GM12878 (cell line): ENCODE measurements around the gene FZR1. TPM values are rescaled to one million over a fixed set of nuclear protein-coding genes. Genes with fewer than 3 reads are reported as not detected.

Experiments
- ATAC-seq: fragments of 200-7000 bp; cut with Tn5 transposase; 3 replicates; pipeline ENCODE4 v1.9.1; 2020; ENCODE audit warnings: mild to moderate bottlenecking, moderate library complexity
- BruUV-seq: library from RNA; stranded (reverse); fragments of 400-500 nt; replicated peaks from 2 replicates; lab custom pipeline; 2021; lab: Mats Ljungman, UMichigan
- CTCF ChIA-PET: fragments of 300-600 bp; sonication (Branson Sonifier 250); formaldehyde crosslinking; extraction: SDS; loops from one replicate; lab custom pipeline; 2021; ENCODE audit warnings: inconsistent platforms; lab: Yijun Ruan, JAX
- POLR2A ChIA-PET: fragments of 350-600 bp; formaldehyde crosslinking; extraction: SDS; loops from one replicate; lab custom pipeline; 2021; ENCODE audit warnings: inconsistent platforms; lab: Charles Lee
- RAD21 ChIA-PET: fragments of 300-600 bp; sonication (Branson Sonifier 250); formaldehyde crosslinking; loops from one replicate; lab custom pipeline; 2023; ENCODE audit warnings: antibody characterized with exemption; ENCODE audit not compliant: unreplicated experiment; lab: Charles Lee
- SMC1A ChIA-PET: fragments of 300-600 bp; sonication (Branson Sonifier 250); formaldehyde crosslinking; loops from one replicate; lab custom pipeline; 2023; ENCODE audit not compliant: unreplicated experiment, uncharacterized antibody; lab: Charles Lee
- DNase-seq: peaks from one replicate; pipeline ENCODE4 v3.0.0-alpha.2; 2011; ENCODE audit warnings: low read depth, low spot score
- FAIRE-seq: peaks from 3 replicates; lab custom pipeline; 2011; peaks lifted over from hg19 to GRCh38; lab: Jason Lieb, UNC
- H2AFZ ChIP-seq: 2 replicates; pipeline ENCODE4 v1.6.0; 2011; ENCODE audit warnings: low read depth, low read length, control low read depth; ENCODE audit not compliant: control insufficient read depth
- H3K27ac ChIP-seq: 2 replicates; pipeline ENCODE4 v1.5.1; 2011; ENCODE audit warnings: control low read depth; ENCODE audit not compliant: control insufficient read depth, insufficient read depth
- H3K27me3 ChIP-seq, 2 experiments: replicated peaks in 1 of 2; 2 replicates each; pipeline versions ENCODE4 v1.6.0 to v1.6.1; 2011; ENCODE audit warnings: low read length in 1 of 2; ENCODE audit not compliant: control insufficient read depth in 2 of 2, insufficient read depth in 2 of 2
- H3K36me3 ChIP-seq, 2 experiments: 2 replicates each; pipeline ENCODE4 v1.5.1; 2011; ENCODE audit warnings: low read length in 1 of 2; ENCODE audit not compliant: control insufficient read depth in 2 of 2, insufficient read depth in 2 of 2
- H3K4me1 ChIP-seq: 2 replicates; pipeline ENCODE4 v1.6.1; 2011; ENCODE audit warnings: mild to moderate bottlenecking, low read length, moderate library complexity, mixed read lengths; ENCODE audit not compliant: control insufficient read depth, insufficient read depth
- H3K4me2 ChIP-seq: 2 replicates; pipeline ENCODE4 v1.6.0; 2011; ENCODE audit warnings: control low read depth; ENCODE audit not compliant: control insufficient read depth, insufficient read depth
- H3K4me3 ChIP-seq: fragments of 200-600 bp; sonication (generic); 2 replicates; pipeline ENCODE4 v1.5.1; 2016
- H3K79me2 ChIP-seq: 2 replicates; pipeline ENCODE4 v1.6.0; 2011; ENCODE audit warnings: low read length; ENCODE audit not compliant: control insufficient read depth, insufficient read depth
- H3K9ac ChIP-seq: 2 replicates; pipeline ENCODE4 v1.8.0; 2011; ENCODE audit warnings: low read length, control low read depth, mixed read lengths; ENCODE audit not compliant: control insufficient read depth, insufficient read depth
- H3K9me3 ChIP-seq: replicated peaks from 3 replicates; pipeline ENCODE4 v1.5.1; 2011; ENCODE audit warnings: mild to moderate bottlenecking, low read length; ENCODE audit not compliant: control insufficient read depth, insufficient read depth
- H4K20me1 ChIP-seq: 2 replicates; pipeline ENCODE4 v1.6.0; 2011; ENCODE audit not compliant: control insufficient read depth, insufficient read depth
- BCL3 ChIP-seq: IDR thresholded peaks from 2 replicates; pipeline ENCODE4 v1.6.1; 2011; ENCODE audit warnings: borderline replicate concordance, low read depth, mild to moderate bottlenecking, moderate library complexity, low read length; ENCODE audit not compliant: insufficient read depth, poor library complexity, severe bottlenecking
- BMI1 ChIP-seq: fragments of 450-650 bp; IDR thresholded peaks from 2 replicates; pipeline ENCODE4 v1.6.1; 2016; ENCODE audit warnings: mild to moderate bottlenecking, moderate library complexity, borderline replicate concordance
- BRCA1 ChIP-seq: IDR thresholded peaks from 2 replicates; pipeline ENCODE4 v1.6.1; 2011; ENCODE audit warnings: low read depth, low read length, improper control_type of control experiment
- CHD2 ChIP-seq: IDR thresholded peaks from 2 replicates; pipeline ENCODE4 v1.6.1; 2011; ENCODE audit warnings: low read depth, low read length, improper control_type of control experiment, borderline replicate concordance
- CREB1 ChIP-seq: IDR thresholded peaks from 2 replicates; pipeline ENCODE4 v1.6.1; 2012; ENCODE audit warnings: low read depth, mild to moderate bottlenecking, inconsistent platforms
- DPF2 ChIP-seq: fragments of 450-650 bp; IDR thresholded peaks from 2 replicates; pipeline ENCODE4 v1.6.1; 2017; ENCODE audit warnings: mild to moderate bottlenecking
- ETV6 ChIP-seq, 2 experiments: fragments of 450-650 bp in 1 of 2; IDR thresholded peaks in 1 of 2; conservative IDR thresholded peaks in 1 of 2; 2 replicates each; pipeline ENCODE4 v1.6.1; 2014; ENCODE audit warnings: antibody characterized with exemption in 1 of 2, borderline replicate concordance in 1 of 2, low read depth in 1 of 2, mild to moderate bottlenecking in 1 of 2, moderate library complexity in 1 of 2
- KLF5 ChIP-seq: fragments of 450-650 bp; IDR thresholded peaks from 2 replicates; pipeline ENCODE4 v1.6.1; 2014; ENCODE audit warnings: mild to moderate bottlenecking; ENCODE audit not compliant: partially characterized antibody
- NFYB ChIP-seq: IDR thresholded peaks from 2 replicates; pipeline ENCODE4 v1.6.1; 2011; ENCODE audit warnings: low read depth, mild to moderate bottlenecking, low read length, improper control_type of control experiment, moderate library complexity; ENCODE audit not compliant: insufficient read depth
- POLR2AphosphoS2 ChIP-seq: IDR thresholded peaks from 2 replicates; pipeline ENCODE4 v1.6.1; 2011; ENCODE audit warnings: low read depth, mild to moderate bottlenecking, low read length, improper control_type of control experiment, moderate library complexity
- SMAD5 ChIP-seq: IDR thresholded peaks from 2 replicates; pipeline ENCODE4 v1.6.1; 2016; ENCODE audit warnings: antibody characterized with exemption, low read depth
- WGBS: methylation state at CpG from one replicate; pipeline ENCODE4 v1.1.6; 2016; ENCODE audit warnings: low lambda C conversion rate; ENCODE audit not compliant: insufficient replicate concordance, insufficient coverage; ENCODE audit errors: missing lambda C conversion rate; 5-methylcytosine and 5-hydroxymethylcytosine counted together
- in situ Hi-C: fragments of 300-500 bp; cut with MboI; formaldehyde crosslinking; loops from 9 replicates; pipeline ENCODE4 v1.14.3; 2018; ENCODE audit warnings: mixed read lengths
- intact Hi-C: fragments of 100-400 bp; cut with micrococcal nuclease; formaldehyde crosslinking; loops from one replicate; pipeline ENCODE4 v1.14.2; 2022; ENCODE audit not compliant: unreplicated experiment
- polyA plus RNA-seq, 11 experiments: library from polyadenylated mRNA; depleted of rRNA in 4 of 11; unstranded in 6 of 11; stranded (reverse) in 5 of 11; fragments of >200 nt; fragmentation: Nextera tagmentation in 4 of 11; fragmentation: Illumina TruSeq in 1 of 11; extraction: Ambion mirVana in 4 of 11; extraction: Trizol in 1 of 11; gene quantifications; 1 replicate in 1 of 11; 2 replicates in 10 of 11; pipeline versions ENCODE4 v1.2.1 to v1.2.3, GENCODE V29; 2011 to 2016; ENCODE audit warnings: inconsistent platforms in 2 of 11, missing spikeins in 2 of 11, low read depth in 1 of 11
- total RNA-seq, 4 experiments: library from RNA; depleted of rRNA in 3 of 4; stranded (reverse); fragments of >200 nt in 3 of 4; fragmentation: Illumina TruSeq in 1 of 4; extraction: Trizol in 1 of 4; gene quantifications; 2 replicates each; pipeline versions ENCODE4 v1.2.1 to v1.2.3, GENCODE V29; 2013 to 2021
- TF ChIP-seq, protein P1 (sequence below): fragments of 450-650 bp; IDR thresholded peaks from 2 replicates; pipeline ENCODE4 v1.6.1; 2017; ENCODE audit warnings: mild to moderate bottlenecking, moderate library complexity
- TF ChIP-seq, protein P2 (sequence below): IDR thresholded peaks from 2 replicates; pipeline ENCODE4 v1.6.1; 2012; ENCODE audit warnings: improper control_type of control experiment, low read depth, low read length; ENCODE audit not compliant: insufficient replicate concordance

The FZR1 gene
- total and polyA plus RNA-seq, 10 of the 15 experiments (the other 5 are each of a cell fraction or from before 2014, with no cell fraction given) = 0.11 to 44.2 (median 29.3) TPM

GRCh38 chr19:3547767-3548282 is 41.7 kb downstream of the FZR1 start:
- ATAC-seq = no peak
- in situ Hi-C loops = no loop called here
- Histone ChIP-seq H3K27me3 (no peaks in the 10 kb centered on the region), H3K9ac (no peak overlapping the region), H3K4me3 (no peak overlapping the region), H3K36me3 (peaks cover 2 to 9% of the 10 kb centered on the region in 2 experiments; a peak in 3 of 4 replicates), H4K20me1 (no peaks in the 10 kb centered on the region), H3K4me2 (no peak overlapping the region), H3K4me1 (peaks cover 5% of the 10 kb centered on the region), H3K27ac (no peak overlapping the region), H2AFZ (no peak overlapping the region), H3K79me2 (peaks cover 4% of the 10 kb centered on the region), H3K9me3 (no peaks in the 10 kb centered on the region)
- ChIA-PET RAD21 (no interaction called here), SMC1A (no interaction called here), POLR2A (no interaction called here), CTCF (interaction anchor here (1.3 to 1.6 kb wide), 2 partner anchors 9 to 69 kb away, joined by 3 to 4 read pairs; partner anchors contain the start of gene TEKTIP1)
- BruUV-seq = no TSS peak
- no peak for DNase-seq
- 96% methylated on average over 36 of the region's 36 CpGs for WGBS
- no peak for FAIRE-seq
- intact Hi-C loops = loop anchor here (5.0 kb wide), 1 partner anchor 159 kb away; the partner anchor contains the start of gene TJP3
- TF ChIP-seq ETV6 (conservative IDR thresholded peaks at IDR 0.05 in 1 of 2, IDR thresholded peaks at IDR 0.05 in 1 of 2; ENCODE audit: borderline replicate concordance in 1 of 2, low read depth in 1 of 2) (no peak), NFYB (no peak), DPF2 (no peak), BCL3 (no peak), BMI1 (no peak), CHD2 (no peak), KLF5 (no peak), CREB1 (no peak), SMAD5 (no peak), POLR2AphosphoS2 (no peak), BRCA1 (no peak)
- TF ChIP-seq, protein P1, sequence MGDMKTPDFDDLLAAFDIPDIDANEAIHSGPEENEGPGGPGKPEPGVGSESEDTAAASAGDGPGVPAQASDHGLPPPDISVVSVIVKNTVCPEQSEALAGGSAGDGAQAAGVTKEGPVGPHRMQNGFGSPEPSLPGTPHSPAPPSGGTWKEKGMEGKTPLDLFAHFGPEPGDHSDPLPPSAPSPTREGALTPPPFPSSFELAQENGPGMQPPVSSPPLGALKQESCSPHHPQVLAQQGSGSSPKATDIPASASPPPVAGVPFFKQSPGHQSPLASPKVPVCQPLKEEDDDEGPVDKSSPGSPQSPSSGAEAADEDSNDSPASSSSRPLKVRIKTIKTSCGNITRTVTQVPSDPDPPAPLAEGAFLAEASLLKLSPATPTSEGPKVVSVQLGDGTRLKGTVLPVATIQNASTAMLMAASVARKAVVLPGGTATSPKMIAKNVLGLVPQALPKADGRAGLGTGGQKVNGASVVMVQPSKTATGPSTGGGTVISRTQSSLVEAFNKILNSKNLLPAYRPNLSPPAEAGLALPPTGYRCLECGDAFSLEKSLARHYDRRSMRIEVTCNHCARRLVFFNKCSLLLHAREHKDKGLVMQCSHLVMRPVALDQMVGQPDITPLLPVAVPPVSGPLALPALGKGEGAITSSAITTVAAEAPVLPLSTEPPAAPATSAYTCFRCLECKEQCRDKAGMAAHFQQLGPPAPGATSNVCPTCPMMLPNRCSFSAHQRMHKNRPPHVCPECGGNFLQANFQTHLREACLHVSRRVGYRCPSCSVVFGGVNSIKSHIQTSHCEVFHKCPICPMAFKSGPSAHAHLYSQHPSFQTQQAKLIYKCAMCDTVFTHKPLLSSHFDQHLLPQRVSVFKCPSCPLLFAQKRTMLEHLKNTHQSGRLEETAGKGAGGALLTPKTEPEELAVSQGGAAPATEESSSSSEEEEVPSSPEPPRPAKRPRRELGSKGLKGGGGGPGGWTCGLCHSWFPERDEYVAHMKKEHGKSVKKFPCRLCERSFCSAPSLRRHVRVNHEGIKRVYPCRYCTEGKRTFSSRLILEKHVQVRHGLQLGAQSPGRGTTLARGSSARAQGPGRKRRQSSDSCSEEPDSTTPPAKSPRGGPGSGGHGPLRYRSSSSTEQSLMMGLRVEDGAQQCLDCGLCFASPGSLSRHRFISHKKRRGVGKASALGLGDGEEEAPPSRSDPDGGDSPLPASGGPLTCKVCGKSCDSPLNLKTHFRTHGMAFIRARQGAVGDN = no peak
- TF ChIP-seq, protein P2, sequence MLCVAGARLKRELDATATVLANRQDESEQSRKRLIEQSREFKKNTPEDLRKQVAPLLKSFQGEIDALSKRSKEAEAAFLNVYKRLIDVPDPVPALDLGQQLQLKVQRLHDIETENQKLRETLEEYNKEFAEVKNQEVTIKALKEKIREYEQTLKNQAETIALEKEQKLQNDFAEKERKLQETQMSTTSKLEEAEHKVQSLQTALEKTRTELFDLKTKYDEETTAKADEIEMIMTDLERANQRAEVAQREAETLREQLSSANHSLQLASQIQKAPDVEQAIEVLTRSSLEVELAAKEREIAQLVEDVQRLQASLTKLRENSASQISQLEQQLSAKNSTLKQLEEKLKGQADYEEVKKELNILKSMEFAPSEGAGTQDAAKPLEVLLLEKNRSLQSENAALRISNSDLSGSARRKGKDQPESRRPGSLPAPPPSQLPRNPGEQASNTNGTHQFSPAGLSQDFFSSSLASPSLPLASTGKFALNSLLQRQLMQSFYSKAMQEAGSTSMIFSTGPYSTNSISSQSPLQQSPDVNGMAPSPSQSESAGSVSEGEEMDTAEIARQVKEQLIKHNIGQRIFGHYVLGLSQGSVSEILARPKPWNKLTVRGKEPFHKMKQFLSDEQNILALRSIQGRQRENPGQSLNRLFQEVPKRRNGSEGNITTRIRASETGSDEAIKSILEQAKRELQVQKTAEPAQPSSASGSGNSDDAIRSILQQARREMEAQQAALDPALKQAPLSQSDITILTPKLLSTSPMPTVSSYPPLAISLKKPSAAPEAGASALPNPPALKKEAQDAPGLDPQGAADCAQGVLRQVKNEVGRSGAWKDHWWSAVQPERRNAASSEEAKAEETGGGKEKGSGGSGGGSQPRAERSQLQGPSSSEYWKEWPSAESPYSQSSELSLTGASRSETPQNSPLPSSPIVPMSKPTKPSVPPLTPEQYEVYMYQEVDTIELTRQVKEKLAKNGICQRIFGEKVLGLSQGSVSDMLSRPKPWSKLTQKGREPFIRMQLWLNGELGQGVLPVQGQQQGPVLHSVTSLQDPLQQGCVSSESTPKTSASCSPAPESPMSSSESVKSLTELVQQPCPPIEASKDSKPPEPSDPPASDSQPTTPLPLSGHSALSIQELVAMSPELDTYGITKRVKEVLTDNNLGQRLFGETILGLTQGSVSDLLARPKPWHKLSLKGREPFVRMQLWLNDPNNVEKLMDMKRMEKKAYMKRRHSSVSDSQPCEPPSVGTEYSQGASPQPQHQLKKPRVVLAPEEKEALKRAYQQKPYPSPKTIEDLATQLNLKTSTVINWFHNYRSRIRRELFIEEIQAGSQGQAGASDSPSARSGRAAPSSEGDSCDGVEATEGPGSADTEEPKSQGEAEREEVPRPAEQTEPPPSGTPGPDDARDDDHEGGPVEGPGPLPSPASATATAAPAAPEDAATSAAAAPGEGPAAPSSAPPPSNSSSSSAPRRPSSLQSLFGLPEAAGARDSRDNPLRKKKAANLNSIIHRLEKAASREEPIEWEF = no peak
